NCI-H146 treated with DMSO at 0.1 percent for 48 hours (cell line): ENCODE data around the gene RAB9A.
A peak's percentile ranks its signal among the peaks of the same experiment; 100 is the strongest.

Experiments used
- DNase-seq: peaks from one replicate; lab custom pipeline; 2025; ENCODE audit not compliant: unreplicated experiment; lab: John Stamatoyannopoulos, UW

The RAB9A gene

GRCh38 chrX:13742397-13743176 is 53.7 kb downstream of the RAB9A start:
- no peak for DNase-seq

- no peak for DNase-seq
These were observed 58.9 kb downstream of the RAB9A start for GRCh38 chrX:13747836-13748235.

GRCh38 chrX:13748486-13748885 is 59.6 kb downstream of the RAB9A start:
- no peak for DNase-seq

GRCh38 chrX:13750204-13750603 is 61.3 kb downstream of the RAB9A start:
- DNase-seq = peak; percentile 57

GRCh38 chrX:13750812-13751211 is 61.9 kb downstream of the RAB9A start:
- no peak for DNase-seq

GRCh38 chrX:13752141-13752540 is 63.2 kb downstream of the RAB9A start:
- no peak for DNase-seq

GRCh38 chrX:13752646-13753045 is 63.7 kb downstream of the RAB9A start:
- DNase-seq = no peak

GRCh38 chrX:13754765-13755164 is 65.8 kb downstream of the RAB9A start:
- DNase-seq = no peak

GRCh38 chrX:13755254-13755653 is 66.3 kb downstream of the RAB9A start:
- DNase-seq = no peak

- DNase-seq = no peak
These were observed 67.5 kb downstream of the RAB9A start for GRCh38 chrX:13756381-13756780.

GRCh38 chrX:13759152-13759718 is 70.3 kb downstream of the RAB9A start:
- no peak for DNase-seq
